KBM-7 (cell line): ENCODE results near the gene CRELD1.
"Not testable (repeated sequence)": the region's sequence is repeated elsewhere in the genome, so short reads cannot be mapped to it uniquely, and the experiment has no call there.

ENCODE experiments used
- DNase-seq: peaks from one replicate; pipeline ENCODE4 v3.0.0-alpha.2; 2015
- in situ Hi-C: fragments of 300-500 bp; cut with MboI; formaldehyde crosslinking; loops from 2 replicates; pipeline ENCODE4 v1.14.3; 2020; ENCODE audit warnings: low sequenced_read_pairs, low pct_unique_long_range_greater_than_20kb, mixed read lengths

CRELD1 gene

GRCh38 chr3:9928158-9928557, 5.5 kb upstream of the CRELD1 start:
- in situ Hi-C loops, result no loop called here
- DNase-seq, result no peak

- no peak for DNase-seq
- in situ Hi-C loops, result no loop called here
These were observed 2.7 kb upstream of the CRELD1 start for GRCh38 chr3:9930804-9931418.

GRCh38 chr3:9932535-9932842, 1.1 kb upstream of the CRELD1 start:
- no peak for DNase-seq
- in situ Hi-C loops, result no loop called here

- in situ Hi-C loops, result no loop called here
- DNase-seq, result peak; percentile 91
These were observed 632 bp upstream of the CRELD1 start for GRCh38 chr3:9932843-9933560.

GRCh38 chr3:9934235-9934621, 594 bp downstream of the CRELD1 start:
- no peak for DNase-seq
- in situ Hi-C loops, result no loop called here

GRCh38 chr3:9934993-9935392, 1.4 kb downstream of the CRELD1 start:
- in situ Hi-C loops, result no loop called here
- DNase-seq, result no peak

- DNase-seq, result no peak
- in situ Hi-C loops, result no loop called here
These were observed 2.4 kb downstream of the CRELD1 start for GRCh38 chr3:9935966-9936510.

- no peak for DNase-seq
- in situ Hi-C loops, result no loop called here
These were observed 4.0 kb downstream of the CRELD1 start for GRCh38 chr3:9937486-9938238.

GRCh38 chr3:9938966-9939365, 5.3 kb downstream of the CRELD1 start:
- no peak for DNase-seq
- in situ Hi-C loops, result no loop called here

GRCh38 chr3:9939906-9940305, 6.3 kb downstream of the CRELD1 start:
- in situ Hi-C loops, DNase-seq: not testable (repeated sequence)

- DNase-seq, result no peak
- in situ Hi-C loops, result no loop called here
These were observed 7.1 kb downstream of the CRELD1 start for GRCh38 chr3:9940746-9941145.

- in situ Hi-C loops, result no loop called here
- DNase-seq, result no peak
These were observed 8.5 kb downstream of the CRELD1 start for GRCh38 chr3:9942164-9942563.

- in situ Hi-C loops, result no loop called here
- DNase-seq, result no peak
These were observed 9.5 kb downstream of the CRELD1 start for GRCh38 chr3:9942934-9943690.

- no peak for DNase-seq
- in situ Hi-C loops, result no loop called here
These were observed 10.6 kb downstream of the CRELD1 start for GRCh38 chr3:9944271-9944670.

GRCh38 chr3:9945358-9945757, 11.7 kb downstream of the CRELD1 start:
- no peak for DNase-seq
- in situ Hi-C loops, result no loop called here

- DNase-seq, result no peak
- in situ Hi-C loops, result no loop called here
These were observed 12.7 kb downstream of the CRELD1 start for GRCh38 chr3:9946112-9947024.

- DNase-seq, result no peak
- in situ Hi-C loops, result no loop called here
These were observed 13.7 kb downstream of the CRELD1 start for GRCh38 chr3:9947025-9947995.

GRCh38 chr3:9948586-9948985, 15.0 kb downstream of the CRELD1 start:
- in situ Hi-C loops, result no loop called here
- DNase-seq, result no peak
